ENCODE measurements around the gene IGSF21.

The IGSF21 gene

GRCh38 chr1:18384471-18384870, 276.9 kb downstream of the IGSF21 start:
- Histone ChIP-seq H3K36me3 (replicated peaks) (no peaks in the 10 kb centered on the region), H3K27me3 (ENCODE audit: low read depth) (no peaks in the 10 kb centered on the region), H3K4me3 (no peak overlapping the region), H3K9me3 (no peaks in the 10 kb centered on the region), H3K4me1 (no peaks in the 10 kb centered on the region)
- no peak for DNase-seq (ENCODE audit: low spot score in 2 of 2)
- in situ Hi-C loops (cut with MboI; ENCODE audit: low sequenced_read_pairs), result no loop called here

DNA sequence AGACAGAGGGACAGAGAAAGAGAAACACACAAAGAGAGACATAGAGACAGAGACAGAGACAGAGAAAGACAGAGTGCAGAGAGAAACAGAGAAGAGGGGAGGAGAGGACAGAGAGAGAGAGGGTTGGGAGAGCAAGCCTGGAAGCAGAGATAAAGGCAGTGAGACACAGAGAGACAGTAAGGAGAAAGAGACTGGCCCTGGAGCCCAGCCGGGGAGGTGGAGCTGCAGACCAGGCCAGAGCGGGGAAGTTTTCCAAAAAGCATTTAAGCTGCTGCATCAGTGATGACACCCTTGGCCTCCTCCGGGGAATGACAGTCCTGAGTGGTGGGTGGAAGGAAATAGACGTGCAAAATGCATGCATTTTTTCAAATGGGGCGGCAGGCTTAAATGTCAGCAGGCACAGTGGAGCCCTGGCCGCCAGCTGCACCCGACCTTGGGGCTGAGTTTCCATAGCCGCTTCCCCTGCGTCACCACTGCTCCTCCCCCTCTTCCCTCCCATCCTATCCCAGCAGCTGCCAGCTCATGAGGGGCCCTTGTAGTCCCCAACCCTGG, 277.7 kb downstream of the IGSF21 start:
- H3K27me3 ChIP-seq (ENCODE audit: low read depth), result no peaks in the 10 kb centered on the region
- DNase-seq (ENCODE audit: low spot score in 2 of 2), result no peak
- in situ Hi-C loops (cut with MboI; ENCODE audit: low sequenced_read_pairs), result no loop called here
- H3K9me3 ChIP-seq, result no peaks in the 10 kb centered on the region
- H3K4me3 ChIP-seq, result no peak overlapping the region
- no peaks in the 10 kb centered on the region for H3K4me1 ChIP-seq
- no peaks in the 10 kb centered on the region for H3K36me3 ChIP-seq (replicated peaks)

GRCh38 chr1:18386591-18386990, 279.0 kb downstream of the IGSF21 start:
- Histone ChIP-seq H3K4me3 (no peak overlapping the region), H3K4me1 (no peaks in the 10 kb centered on the region), H3K36me3 (replicated peaks) (no peaks in the 10 kb centered on the region), H3K9me3 (no peaks in the 10 kb centered on the region), H3K27me3 (ENCODE audit: low read depth) (no peaks in the 10 kb centered on the region)
- DNase-seq (ENCODE audit: low spot score in 2 of 2), result no peak
- in situ Hi-C loops (cut with MboI; ENCODE audit: low sequenced_read_pairs), result no loop called here

DNA sequence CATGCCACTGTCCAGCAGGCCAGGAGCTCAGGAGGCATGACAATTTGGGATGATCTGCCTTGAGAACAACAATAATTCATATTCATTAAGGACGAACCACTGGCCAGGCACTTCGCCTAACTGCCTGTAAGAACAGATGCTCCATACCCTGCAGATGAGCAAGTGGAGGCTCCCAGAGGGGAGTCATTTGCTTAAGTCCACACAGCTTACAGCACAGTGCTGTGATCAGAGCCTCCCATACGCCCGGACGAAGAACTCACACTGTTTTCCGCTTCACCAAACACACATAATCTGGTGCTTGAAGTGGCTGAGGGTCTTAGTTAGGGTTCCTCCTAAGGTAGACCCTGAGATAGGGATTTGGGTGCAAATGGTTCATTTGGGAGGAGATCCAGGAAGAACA, 279.7 kb downstream of the IGSF21 start:
- Histone ChIP-seq H3K4me3 (no peak overlapping the region), H3K36me3 (replicated peaks) (no peaks in the 10 kb centered on the region), H3K9me3 (no peaks in the 10 kb centered on the region), H3K27me3 (ENCODE audit: low read depth) (no peaks in the 10 kb centered on the region), H3K4me1 (no peaks in the 10 kb centered on the region)
- in situ Hi-C loops (cut with MboI; ENCODE audit: low sequenced_read_pairs), result no loop called here
- DNase-seq (ENCODE audit: low spot score in 2 of 2), result no peak

DNA sequence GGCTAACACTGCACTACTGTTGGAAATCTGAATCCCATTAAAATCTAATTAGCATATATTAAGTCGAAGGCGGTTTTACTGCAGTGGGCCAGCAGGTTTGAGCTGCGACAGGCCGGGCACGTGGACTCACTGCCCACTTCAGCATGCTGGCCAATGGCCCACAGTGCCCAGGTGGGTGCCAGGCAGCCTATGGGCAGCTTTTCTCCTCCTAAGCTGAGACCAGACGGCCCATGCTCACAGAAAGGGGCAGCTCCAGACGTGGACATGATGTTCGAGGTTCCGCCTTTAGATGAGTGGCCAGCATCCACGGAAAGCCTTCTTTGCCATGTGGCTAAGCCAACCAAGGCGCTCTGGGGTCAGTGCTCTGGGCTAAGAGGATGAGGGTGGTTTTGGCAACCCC, 283.4 kb downstream of the IGSF21 start:
- Histone ChIP-seq H3K27me3 (ENCODE audit: low read depth) (no peaks in the 10 kb centered on the region), H3K9me3 (no peaks in the 10 kb centered on the region), H3K4me1 (no peaks in the 10 kb centered on the region), H3K4me3 (no peak overlapping the region), H3K36me3 (replicated peaks) (no peaks in the 10 kb centered on the region)
- DNase-seq (ENCODE audit: low spot score in 2 of 2), result no peak
- in situ Hi-C loops (cut with MboI; ENCODE audit: low sequenced_read_pairs), result no loop called here

- Histone ChIP-seq H3K4me1 (no peaks in the 10 kb centered on the region), H3K36me3 (replicated peaks) (no peaks in the 10 kb centered on the region), H3K9me3 (no peaks in the 10 kb centered on the region), H3K27me3 (ENCODE audit: low read depth) (no peaks in the 10 kb centered on the region), H3K4me3 (no peak overlapping the region)
- DNase-seq (ENCODE audit: low spot score in 2 of 2), result no peak
- in situ Hi-C loops (cut with MboI; ENCODE audit: low sequenced_read_pairs), result no loop called here
Measured at GRCh38 chr1:18394563-18395156, 287.1 kb downstream of the IGSF21 start.

DNA sequence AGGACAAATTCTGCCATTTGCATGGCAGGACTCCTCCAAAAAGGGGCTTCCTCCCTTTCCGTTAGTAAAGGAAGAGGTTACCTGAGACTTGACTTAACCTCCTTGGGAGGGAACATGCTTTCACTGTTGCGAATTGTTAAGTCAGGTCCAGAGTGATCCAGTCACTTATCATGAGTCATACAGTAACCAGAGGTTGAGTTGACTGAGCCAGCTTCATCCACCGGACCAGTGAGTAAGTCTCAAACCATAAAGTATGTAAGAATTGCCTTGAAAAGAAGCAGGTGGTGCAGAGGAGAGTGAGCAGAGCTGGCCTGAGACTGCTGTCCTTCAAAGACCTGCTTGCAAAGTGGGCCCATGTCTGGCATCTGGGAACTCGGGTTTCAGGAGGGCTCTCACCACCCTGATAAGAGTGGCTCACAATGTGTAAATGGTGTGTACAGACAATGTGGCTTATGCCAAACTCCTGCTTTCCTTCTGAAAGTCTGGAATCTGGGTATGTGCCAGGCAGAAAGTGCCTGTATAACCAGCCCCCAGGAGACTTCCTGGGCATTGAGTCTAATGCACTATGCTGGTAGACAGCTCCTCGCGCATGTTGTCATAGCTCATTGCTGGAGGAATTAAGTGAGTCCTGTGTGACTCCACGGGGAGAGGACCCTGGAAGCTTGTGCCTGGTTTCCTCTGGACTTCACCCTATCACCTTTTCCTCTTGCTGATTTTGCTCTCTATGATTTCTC, 288.8 kb downstream of the IGSF21 start:
- H3K9me3 ChIP-seq, result no peaks in the 10 kb centered on the region
- H3K36me3 ChIP-seq (replicated peaks), result no peaks in the 10 kb centered on the region
- no peak for DNase-seq (ENCODE audit: low spot score in 2 of 2)
- no peaks in the 10 kb centered on the region for H3K4me1 ChIP-seq
- no peak overlapping the region for H3K4me3 ChIP-seq
- H3K27me3 ChIP-seq (ENCODE audit: low read depth), result no peaks in the 10 kb centered on the region
- in situ Hi-C loops (cut with MboI; ENCODE audit: low sequenced_read_pairs), result no loop called here

DNA sequence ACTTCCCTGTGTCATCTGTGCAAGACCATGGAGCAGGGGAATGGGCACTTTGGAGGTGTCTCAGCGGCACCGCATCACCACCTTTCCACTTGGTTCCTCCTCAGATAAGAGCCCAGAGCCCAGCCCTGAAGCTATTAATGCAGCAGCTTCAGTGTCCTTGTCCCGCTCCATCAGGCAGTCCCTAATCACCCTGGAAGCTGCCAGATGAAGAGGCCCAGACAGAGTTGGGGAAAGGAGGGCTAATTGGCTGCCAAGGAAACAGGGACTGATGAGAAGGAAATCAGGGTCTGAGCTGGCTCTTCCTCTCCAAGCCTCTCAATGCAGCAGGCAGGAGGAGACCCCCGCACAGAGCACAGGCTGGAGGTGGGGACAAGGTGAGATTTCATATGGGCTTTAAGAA, 290.0 kb downstream of the IGSF21 start:
- Histone ChIP-seq H3K4me3 (no peak overlapping the region), H3K9me3 (no peaks in the 10 kb centered on the region), H3K36me3 (replicated peaks) (no peaks in the 10 kb centered on the region), H3K27me3 (ENCODE audit: low read depth) (no peaks in the 10 kb centered on the region), H3K4me1 (no peaks in the 10 kb centered on the region)
- in situ Hi-C loops (cut with MboI; ENCODE audit: low sequenced_read_pairs), result no loop called here
- DNase-seq (ENCODE audit: low spot score in 2 of 2), result no peak

GRCh38 chr1:18398791-18399530, 291.4 kb downstream of the IGSF21 start:
- Histone ChIP-seq H3K4me1 (no peaks in the 10 kb centered on the region; the same call in 1 of the 2 replicates), H3K27me3 (ENCODE audit: low read depth) (no peaks in the 10 kb centered on the region), H3K9me3 (no peaks in the 10 kb centered on the region), H3K4me3 (no peak overlapping the region), H3K36me3 (replicated peaks) (no peaks in the 10 kb centered on the region)
- DNase-seq (ENCODE audit: low spot score in 2 of 2), result no peak
- in situ Hi-C loops (cut with MboI; ENCODE audit: low sequenced_read_pairs), result no loop called here

GRCh38 chr1:18400347-18401102, 292.9 kb downstream of the IGSF21 start:
- Histone ChIP-seq H3K36me3 (replicated peaks) (no peaks in the 10 kb centered on the region), H3K27me3 (ENCODE audit: low read depth) (no peaks in the 10 kb centered on the region), H3K4me1 (no peaks in the 10 kb centered on the region; the same call in 1 of the 2 replicates), H3K4me3 (no peak overlapping the region), H3K9me3 (no peaks in the 10 kb centered on the region)
- in situ Hi-C loops (cut with MboI; ENCODE audit: low sequenced_read_pairs), result no loop called here
- no peak for DNase-seq (ENCODE audit: low spot score in 2 of 2)

- Histone ChIP-seq H3K36me3 (replicated peaks) (no peaks in the 10 kb centered on the region), H3K4me1 (no peaks in the 10 kb centered on the region; the same call in 1 of the 2 replicates), H3K4me3 (no peak overlapping the region), H3K9me3 (no peaks in the 10 kb centered on the region), H3K27me3 (ENCODE audit: low read depth) (no peaks in the 10 kb centered on the region)
- in situ Hi-C loops (cut with MboI; ENCODE audit: low sequenced_read_pairs), result no loop called here
- no peak for DNase-seq (ENCODE audit: low spot score in 2 of 2)
Measured at GRCh38 chr1:18401921-18402320, 294.3 kb downstream of the IGSF21 start.

DNA sequence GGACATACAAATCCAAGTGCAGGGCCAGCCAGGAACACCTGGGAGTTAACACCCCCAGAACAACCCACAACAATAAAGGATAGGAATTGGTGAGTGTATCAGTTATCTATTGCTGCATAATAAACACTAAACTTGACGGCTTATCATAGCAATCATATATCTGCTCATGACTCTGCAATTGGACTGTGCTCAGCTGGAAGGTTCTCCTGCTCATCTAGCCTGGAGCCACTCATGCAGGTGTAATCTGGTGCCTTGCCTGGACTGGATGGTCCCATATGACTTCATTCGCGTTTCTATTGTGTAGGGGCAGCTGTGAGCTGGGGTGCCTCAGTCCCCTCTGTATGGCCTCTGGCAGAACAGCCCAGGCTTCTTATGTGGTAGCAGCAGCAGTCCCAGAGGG, 296.9 kb downstream of the IGSF21 start:
- no peaks in the 10 kb centered on the region for H3K27me3 ChIP-seq (ENCODE audit: low read depth)
- H3K9me3 ChIP-seq, result no peaks in the 10 kb centered on the region
- H3K4me1 ChIP-seq, result no peaks in the 10 kb centered on the region; the same call in 1 of the 2 replicates
- no peak overlapping the region for H3K4me3 ChIP-seq
- in situ Hi-C loops (cut with MboI; ENCODE audit: low sequenced_read_pairs), result no loop called here
- H3K36me3 ChIP-seq (replicated peaks), result no peaks in the 10 kb centered on the region
- DNase-seq (ENCODE audit: low spot score in 2 of 2), result no peak

DNA sequence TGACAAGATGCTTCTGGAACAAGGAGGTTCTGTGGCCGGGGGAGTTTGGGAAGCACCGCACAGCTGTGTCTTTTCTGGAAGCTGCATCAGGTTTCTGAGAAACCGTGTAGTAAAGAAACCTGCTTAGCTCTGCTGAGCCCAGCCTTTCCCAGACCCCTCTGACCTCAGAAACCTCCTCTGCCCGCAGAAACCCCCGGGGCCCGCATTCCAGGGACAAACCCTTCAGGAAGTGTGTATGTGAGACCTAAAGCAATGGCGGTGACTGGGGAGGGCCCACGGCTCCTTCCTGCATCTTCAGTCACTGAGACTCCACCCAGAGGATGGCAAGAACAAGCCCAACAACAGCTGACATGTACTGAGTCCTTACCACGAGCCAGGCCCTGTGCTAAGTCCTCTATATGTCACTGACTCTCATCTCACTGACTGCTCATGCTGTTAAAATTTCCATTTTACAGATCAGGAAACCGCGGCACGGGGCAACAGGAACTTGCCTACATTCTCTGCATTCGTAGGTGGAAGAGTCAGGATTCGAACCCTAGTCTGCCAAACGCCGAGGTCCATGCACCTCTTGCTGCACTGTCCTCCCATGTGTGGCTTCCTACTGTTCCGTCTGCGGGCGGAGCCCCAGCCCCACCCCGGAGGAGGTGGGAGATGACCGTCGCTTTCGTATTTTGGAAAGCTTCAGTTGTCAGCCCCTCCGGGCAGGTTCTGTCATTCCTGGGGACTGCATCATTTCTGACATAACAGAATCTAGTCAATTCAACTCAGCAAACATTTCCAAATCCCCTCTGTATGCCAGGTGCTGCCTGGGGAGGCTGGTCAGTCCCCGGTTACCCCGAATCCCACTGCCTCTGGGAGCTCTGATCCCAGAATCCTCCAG, 299.8 kb downstream of the IGSF21 start:
- in situ Hi-C loops (cut with MboI; ENCODE audit: low sequenced_read_pairs), result no loop called here
- H3K36me3 ChIP-seq (replicated peaks), result no peaks in the 10 kb centered on the region
- H3K4me3 ChIP-seq, result no peak overlapping the region
- H3K4me1 ChIP-seq, result peaks cover 10% of the 10 kb centered on the region
- H3K27me3 ChIP-seq (ENCODE audit: low read depth), result no peaks in the 10 kb centered on the region
- DNase-seq (ENCODE audit: low spot score in 2 of 2), result no peak
- H3K9me3 ChIP-seq, result peaks cover 14% of the 10 kb centered on the region

Data from HAP-1 (cell line).